Left lung (tissue), 10 donors: ENCODE measurements around the gene FAM200B. TPM values are rescaled to one million over a fixed set of nuclear protein-coding genes. Genes with fewer than 3 reads are reported as not detected.

Experiments
- ATAC-seq: fragments of 200-7000 bp; cut with Tn5 transposase; one replicate; pipeline ENCODE4 v1.9.1; 2020; ENCODE audit warnings: moderate library complexity
- DNase-seq, 4 donors: peaks; one replicate each; pipeline ENCODE4 v3.0.0-alpha.2; 2013 to 2020
- H3K27ac ChIP-seq, 2 donors: fragments of 200-600 bp; sonication (generic) in 1 of 2; one replicate each; pipeline versions ENCODE4 v1.5.0 to v1.8.0; 2020 to 2021
- H3K27me3 ChIP-seq, 2 donors: fragments of 200-600 bp; sonication (generic) in 1 of 2; one replicate each; pipeline versions ENCODE4 v1.5.0 to v1.8.0; 2020 to 2021
- H3K36me3 ChIP-seq, 2 donors: fragments of 200-600 bp; sonication (generic) in 1 of 2; one replicate each; pipeline versions ENCODE4 v1.5.0 to v1.8.0; 2020 to 2021
- H3K4me1 ChIP-seq, 2 donors: fragments of 200-600 bp; one replicate each; pipeline ENCODE4 v1.8.0; 2021
- H3K4me3 ChIP-seq, 2 donors: fragments of 200-600 bp; sonication (generic) in 1 of 2; one replicate each; pipeline versions ENCODE4 v1.5.0 to v1.8.0; 2020 to 2021; ENCODE audit warnings: mild to moderate bottlenecking in 1 of 2
- H3K9me3 ChIP-seq, 2 donors: fragments of 200-600 bp; sonication (generic) in 1 of 2; one replicate each; pipeline versions ENCODE4 v1.5.0 to v1.8.0; 2020 to 2021
- intact Hi-C, 2 donors: fragments of 100-400 bp; cut with DNase I; formaldehyde crosslinking; loops; one replicate each; pipeline versions ENCODE4 v1.11.2 to v1.14.2; 2022
- polyA plus RNA-seq, 6 donors: library from polyadenylated mRNA; unstranded; fragments of 120-200 nt; gene quantifications; one replicate each; pipeline ENCODE4 v1.2.1, GENCODE V29; 2013; ENCODE audit not compliant: insufficient read length in 6 of 6
- total RNA-seq, 2 donors: library from RNA; stranded (reverse); fragmentation: NEBNext Ultra II Directional; extraction: Animal tissue kit (Norgen Biotek cat#: 25700); gene quantifications; one replicate each; pipeline ENCODE4 v1.2.1, GENCODE V29; 2021
- TF ChIP-seq, protein P1 (sequence below), 2 donors: fragments of 200-600 bp; sonication (generic) in 1 of 2; IDR thresholded peaks; one replicate each; pipeline versions ENCODE4 v1.5.0 to v1.8.0; 2021; ENCODE audit warnings: antibody characterized with exemption in 2 of 2
- donor health status: DM: no; HTN: yes; CAD: no.
- donor health status: DM: no; HTN: no; CAD: no.

The FAM200B gene
- total and polyA plus RNA-seq, 8 donors, result 25.8 to 52.4 (median 45.9) TPM

DNA sequence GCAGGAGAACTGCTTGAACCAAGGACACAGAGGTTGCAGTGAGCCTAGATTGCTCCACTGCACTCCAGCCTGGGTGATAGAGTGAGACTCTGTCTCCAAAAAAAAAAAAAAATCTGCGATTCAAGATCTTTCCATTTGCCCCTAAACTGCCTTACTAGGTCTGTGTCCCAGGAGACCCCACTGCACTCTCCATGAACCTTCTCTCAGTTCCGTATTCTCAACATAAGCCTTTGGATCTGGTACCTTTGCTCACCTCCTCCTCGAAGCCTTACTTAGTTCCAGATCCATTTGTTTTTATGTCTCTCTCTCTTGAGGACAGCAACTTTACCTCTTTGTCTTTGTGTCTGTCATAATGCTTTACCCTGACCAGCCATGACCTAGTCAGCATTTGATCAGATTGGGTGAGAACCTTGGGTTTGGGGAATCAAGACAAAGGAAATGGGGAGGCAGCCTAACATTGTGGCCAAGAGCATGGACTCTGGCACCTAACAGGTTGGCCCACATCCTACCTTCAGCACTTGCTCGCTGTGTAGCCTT, 55.0 kb downstream of the FAM200B start:
- Histone ChIP-seq H3K27ac (no peak overlapping the region), H3K4me3 (no peak overlapping the region), H3K27me3 (no peaks in the 10 kb centered on the region), H3K36me3 (peaks cover 0 to 22% of the 10 kb centered on the region in 2 donors), H3K4me1 (no peaks in the 10 kb centered on the region), H3K9me3 (peaks cover 0 to 6% of the 10 kb centered on the region in 2 donors)
- TF ChIP-seq, protein P1, sequence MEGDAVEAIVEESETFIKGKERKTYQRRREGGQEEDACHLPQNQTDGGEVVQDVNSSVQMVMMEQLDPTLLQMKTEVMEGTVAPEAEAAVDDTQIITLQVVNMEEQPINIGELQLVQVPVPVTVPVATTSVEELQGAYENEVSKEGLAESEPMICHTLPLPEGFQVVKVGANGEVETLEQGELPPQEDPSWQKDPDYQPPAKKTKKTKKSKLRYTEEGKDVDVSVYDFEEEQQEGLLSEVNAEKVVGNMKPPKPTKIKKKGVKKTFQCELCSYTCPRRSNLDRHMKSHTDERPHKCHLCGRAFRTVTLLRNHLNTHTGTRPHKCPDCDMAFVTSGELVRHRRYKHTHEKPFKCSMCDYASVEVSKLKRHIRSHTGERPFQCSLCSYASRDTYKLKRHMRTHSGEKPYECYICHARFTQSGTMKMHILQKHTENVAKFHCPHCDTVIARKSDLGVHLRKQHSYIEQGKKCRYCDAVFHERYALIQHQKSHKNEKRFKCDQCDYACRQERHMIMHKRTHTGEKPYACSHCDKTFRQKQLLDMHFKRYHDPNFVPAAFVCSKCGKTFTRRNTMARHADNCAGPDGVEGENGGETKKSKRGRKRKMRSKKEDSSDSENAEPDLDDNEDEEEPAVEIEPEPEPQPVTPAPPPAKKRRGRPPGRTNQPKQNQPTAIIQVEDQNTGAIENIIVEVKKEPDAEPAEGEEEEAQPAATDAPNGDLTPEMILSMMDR (IDR thresholded peaks at IDR 0.05), result no peak
- no peak for ATAC-seq
- DNase-seq, result no peak
- intact Hi-C loops, result no loop called here

DNA sequence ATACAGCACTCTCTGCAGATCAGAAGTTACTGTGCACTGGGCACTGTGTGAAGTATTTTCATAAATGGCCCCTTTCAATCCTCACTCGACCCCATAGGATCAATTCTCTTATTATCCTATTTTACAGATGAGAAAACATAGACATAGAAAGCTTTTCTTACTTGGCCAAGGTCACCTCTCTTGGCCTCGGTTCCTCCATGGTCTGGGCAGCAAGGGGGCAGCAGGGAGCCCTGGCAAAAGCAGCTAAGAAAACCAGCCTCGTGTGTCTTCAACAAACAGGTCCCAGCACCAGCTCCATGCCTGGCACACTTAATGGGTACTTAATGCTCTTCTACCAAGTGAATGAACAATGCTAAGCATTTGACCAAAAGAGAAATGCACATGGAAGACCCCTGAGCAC, 55.6 kb downstream of the FAM200B start:
- no peak overlapping the region for H3K4me3 ChIP-seq
- no peaks in the 10 kb centered on the region for H3K27me3 ChIP-seq
- H3K36me3 ChIP-seq, result peaks cover 0 to 19% of the 10 kb centered on the region in 2 donors
- DNase-seq, result peak in 1 of 4 donors; percentile 37
- intact Hi-C loops, result no loop called here
- H3K4me1 ChIP-seq, result no peaks in the 10 kb centered on the region
- H3K9me3 ChIP-seq, result peaks cover 0 to 12% of the 10 kb centered on the region in 2 donors
- TF ChIP-seq, protein P1 (IDR thresholded peaks at IDR 0.05), result no peak
- H3K27ac ChIP-seq, result no peak overlapping the region
- no peak for ATAC-seq

DNA sequence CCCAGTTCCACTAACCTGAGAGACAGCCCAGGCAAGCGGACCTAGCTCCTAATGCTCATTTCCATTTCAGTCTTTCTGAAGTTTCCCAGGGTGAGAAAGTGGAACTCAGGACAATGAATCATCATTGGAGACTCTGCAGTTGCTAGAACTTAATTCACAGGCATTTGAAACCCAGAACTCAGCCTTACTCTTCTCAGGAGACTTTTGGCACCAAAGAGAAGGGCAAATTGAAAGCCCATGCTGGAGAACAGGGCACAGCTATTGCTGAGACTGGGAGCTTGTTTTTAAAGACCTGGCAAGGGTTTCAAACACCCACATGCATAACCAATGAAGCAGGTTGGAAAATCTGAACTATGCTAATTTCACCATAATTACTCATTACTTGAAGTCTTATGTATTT, 57.2 kb downstream of the FAM200B start:
- H3K27ac ChIP-seq, result no peak overlapping the region
- intact Hi-C loops, result no loop called here
- peaks cover 0 to 15% of the 10 kb centered on the region in 2 donors for H3K36me3 ChIP-seq
- H3K9me3 ChIP-seq, result peaks cover 0 to 13% of the 10 kb centered on the region in 2 donors
- H3K27me3 ChIP-seq, result no peaks in the 10 kb centered on the region
- no peaks in the 10 kb centered on the region for H3K4me1 ChIP-seq
- DNase-seq (no peak), ATAC-seq (no peak)
- TF ChIP-seq, protein P1 (IDR thresholded peaks at IDR 0.05), result no peak
- no peak overlapping the region for H3K4me3 ChIP-seq

Other genes starting within 250 kb of the FAM200B start
- 10 to 100 TPM; 22.8 to 25.0 TPM for gene CC2D2A, start 211.9 kb upstream of the FAM200B start, total RNA-seq
- 10 to 100 TPM; 42.9 to 56.3 (median 51.2) TPM for gene CC2D2A, start 211.9 kb upstream of the FAM200B start, polyA plus RNA-seq
- 100 to 1,000 TPM in 1 of 2 donors, 10 to 100 TPM in 1; 95.3 to 121 TPM for gene FBXL5, start 26.5 kb upstream of the FAM200B start, total RNA-seq
- gene FBXL5, start 26.5 kb upstream of the FAM200B start, polyA plus RNA-seq, result 100 to 1,000 TPM in 3 of 6 donors, 10 to 100 TPM in 3; 91.9 to 103 (median 101) TPM
- gene BST1, start 21.2 kb downstream of the FAM200B start, total RNA-seq, result 10 to 100 TPM in 1 of 2 donors, 1 to 10 TPM in 1; 9.0 to 20.8 TPM
- 1 to 10 TPM; 3.3 to 4.3 (median 4.1) TPM for gene BST1, start 21.2 kb downstream of the FAM200B start, polyA plus RNA-seq
- gene CD38, start 96.5 kb downstream of the FAM200B start, total RNA-seq, result 10 to 100 TPM; 21.0 to 38.4 TPM
- 1 to 10 TPM in 5 of 6 donors, under 1 TPM in 1; 0.99 to 1.9 (median 1.5) TPM for gene CD38, start 96.5 kb downstream of the FAM200B start, polyA plus RNA-seq